ENCODE measurements around the gene E2F8.

The E2F8 gene

GRCh38 chr11:19187114-19187832, 53.5 kb downstream of the E2F8 start:
- DNase-seq (ENCODE audit: low read depth in 3 of 3): no peak

GRCh38 chr11:19185516-19186052, 55.2 kb downstream of the E2F8 start:
- no peak for DNase-seq (ENCODE audit: low read depth in 3 of 3)

- no peak for DNase-seq (ENCODE audit: low read depth in 3 of 3)
Measured at GRCh38 chr11:19185036-19185435, 55.7 kb downstream of the E2F8 start.

GRCh38 chr11:19183646-19184045, 57.1 kb downstream of the E2F8 start:
- DNase-seq (ENCODE audit: low read depth in 3 of 3): no peak

- DNase-seq (ENCODE audit: low read depth in 3 of 3): no peak
Measured at GRCh38 chr11:19181531-19182261, 59.0 kb downstream of the E2F8 start.

GRCh38 chr11:19176629-19177186, 64.0 kb downstream of the E2F8 start:
- no peak for DNase-seq (ENCODE audit: low read depth in 3 of 3)
